MCF 10A (cell line): ENCODE results near the gene RMND5B. TPM values are rescaled to one million over a fixed set of nuclear protein-coding genes. Genes with fewer than 3 reads are reported as not detected.

Source experiments
- BruUV-seq: library from RNA; stranded (reverse); fragments of 400-500 nt; replicated peaks from 2 replicates; lab custom pipeline; 2021; lab: Mats Ljungman, UMichigan
- CTCF ChIA-PET: fragments of 300-600 bp; sonication (Branson Sonifier 250); formaldehyde crosslinking; extraction: SDS; loops from one replicate; lab custom pipeline; 2021; ENCODE audit warnings: antibody characterized with exemption, inconsistent platforms; lab: Yijun Ruan, JAX
- POLR2A ChIA-PET: fragments of 300-600, 350-650 bp; sonication (Branson Sonifier 250); formaldehyde crosslinking; extraction: SDS; loops from one replicate; lab custom pipeline; 2020; ENCODE audit warnings: antibody characterized with exemption, inconsistent platforms; lab: Yijun Ruan, JAX
- DNase-seq: peaks from one replicate; pipeline ENCODE4 v3.0.0-alpha.2; 2018; ENCODE audit not compliant: unreplicated experiment
- H3K27ac Mint-ChIP-seq: one replicate; pipeline ENCODE4 v1.8.0; 2022; ENCODE audit warnings: mild to moderate bottlenecking, low read depth, mixed read lengths; ENCODE audit not compliant: unreplicated experiment
- H3K27me3 Mint-ChIP-seq: one replicate; pipeline ENCODE4 v1.8.0; 2022; ENCODE audit warnings: mixed read lengths; ENCODE audit not compliant: insufficient read depth, unreplicated experiment
- H3K36me3 Mint-ChIP-seq: one replicate; pipeline ENCODE4 v1.8.0; 2022; ENCODE audit warnings: mild to moderate bottlenecking, moderate library complexity, mixed read lengths; ENCODE audit not compliant: insufficient read depth, unreplicated experiment
- H3K4me1 Mint-ChIP-seq: one replicate; pipeline ENCODE4 v1.8.0; 2022; ENCODE audit warnings: mixed read lengths; ENCODE audit not compliant: insufficient read depth, unreplicated experiment
- H3K4me3 Mint-ChIP-seq: one replicate; pipeline ENCODE4 v1.8.0; 2022; ENCODE audit warnings: mild to moderate bottlenecking, moderate library complexity, mixed read lengths; ENCODE audit not compliant: unreplicated experiment
- H3K9me3 Mint-ChIP-seq: one replicate; pipeline ENCODE4 v1.8.0; 2022; ENCODE audit warnings: mixed read lengths; ENCODE audit not compliant: unreplicated experiment
- intact Hi-C: fragments of 100-400 bp; cut with micrococcal nuclease; formaldehyde crosslinking; loops from 2 replicates; pipeline ENCODE4 v1.14.1; 2022
- total RNA-seq: library from RNA; stranded (reverse); gene quantifications from 2 replicates; pipeline ENCODE4 v1.2.3, GENCODE V29; 2022
- TF ChIP-seq, protein P1 (sequence below): fragments of 200-600 bp; IDR thresholded peaks from one replicate; pipeline ENCODE4 v1.8.0; 2022; ENCODE audit warnings: antibody characterized with exemption, mild to moderate bottlenecking; ENCODE audit not compliant: unreplicated experiment

RMND5B gene
- total RNA-seq, 1 experiment from 2014 or later, result 53.0 TPM

DNA sequence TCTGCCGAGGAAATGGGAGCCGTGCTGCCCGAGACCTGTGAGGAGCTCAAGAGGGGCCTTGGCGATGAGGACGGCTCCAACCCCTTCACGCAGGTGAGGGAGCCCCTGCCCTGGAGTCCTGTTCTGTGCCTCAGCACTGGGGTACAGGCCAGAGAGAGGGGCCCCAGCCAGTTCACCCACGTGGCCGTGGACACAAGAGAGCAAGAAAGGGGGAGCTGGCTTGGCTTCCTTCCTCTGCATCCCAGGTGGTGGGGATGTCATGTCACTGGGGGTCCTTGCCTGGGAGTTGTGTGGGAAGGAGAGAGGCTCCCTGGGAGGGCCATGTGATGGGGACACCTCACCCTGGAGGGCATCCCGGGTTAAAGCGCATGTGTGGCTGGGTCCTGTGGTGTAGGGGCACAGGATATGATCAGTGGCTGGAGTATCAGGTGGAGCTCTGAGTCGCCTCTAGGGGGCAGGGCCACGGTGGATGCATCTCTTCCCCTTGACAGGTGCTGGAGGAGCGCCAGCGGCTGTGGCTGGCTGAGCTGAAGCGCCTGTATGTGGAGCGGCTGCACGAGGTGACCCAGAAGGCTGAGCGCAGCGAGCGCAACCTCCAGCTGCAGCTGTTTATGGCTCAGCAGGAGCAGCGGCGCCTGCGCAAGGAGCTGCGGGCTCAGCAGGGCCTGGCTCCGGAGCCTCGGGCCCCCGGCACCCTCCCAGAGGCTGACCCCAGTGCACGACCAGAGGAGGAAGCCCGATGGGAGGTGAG is 10.0 kb upstream of the RMND5B start:
- TF ChIP-seq, protein P1, sequence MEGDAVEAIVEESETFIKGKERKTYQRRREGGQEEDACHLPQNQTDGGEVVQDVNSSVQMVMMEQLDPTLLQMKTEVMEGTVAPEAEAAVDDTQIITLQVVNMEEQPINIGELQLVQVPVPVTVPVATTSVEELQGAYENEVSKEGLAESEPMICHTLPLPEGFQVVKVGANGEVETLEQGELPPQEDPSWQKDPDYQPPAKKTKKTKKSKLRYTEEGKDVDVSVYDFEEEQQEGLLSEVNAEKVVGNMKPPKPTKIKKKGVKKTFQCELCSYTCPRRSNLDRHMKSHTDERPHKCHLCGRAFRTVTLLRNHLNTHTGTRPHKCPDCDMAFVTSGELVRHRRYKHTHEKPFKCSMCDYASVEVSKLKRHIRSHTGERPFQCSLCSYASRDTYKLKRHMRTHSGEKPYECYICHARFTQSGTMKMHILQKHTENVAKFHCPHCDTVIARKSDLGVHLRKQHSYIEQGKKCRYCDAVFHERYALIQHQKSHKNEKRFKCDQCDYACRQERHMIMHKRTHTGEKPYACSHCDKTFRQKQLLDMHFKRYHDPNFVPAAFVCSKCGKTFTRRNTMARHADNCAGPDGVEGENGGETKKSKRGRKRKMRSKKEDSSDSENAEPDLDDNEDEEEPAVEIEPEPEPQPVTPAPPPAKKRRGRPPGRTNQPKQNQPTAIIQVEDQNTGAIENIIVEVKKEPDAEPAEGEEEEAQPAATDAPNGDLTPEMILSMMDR, result peak; percentile 54
- ChIA-PET POLR2A (interaction anchor here (1.0 to 1.5 kb wide), 3 partner anchors 9 to 26 kb away, joined by 3 to 6 read pairs (median 3); partner anchors contain the start of gene RMND5B), CTCF (interaction anchor here (0.5 to 2.1 kb wide), 11 partner anchors 8 to 1827 kb away, joined by 3 to 8 read pairs (median 3); no protein-coding TSS in a partner anchor)
- H3K27me3 Mint-ChIP-seq, result peaks cover 13% of the 10 kb centered on the region
- no peaks in the 10 kb centered on the region for H3K36me3 Mint-ChIP-seq
- H3K27ac Mint-ChIP-seq, result no peak overlapping the region
- intact Hi-C loops, result no loop called here
- H3K4me3 Mint-ChIP-seq, result no peak overlapping the region
- no TSS peak for BruUV-seq
- H3K9me3 Mint-ChIP-seq, result no peaks in the 10 kb centered on the region
- peak; percentile 79 for DNase-seq
- peaks cover 5% of the 10 kb centered on the region for H3K4me1 Mint-ChIP-seq

DNA sequence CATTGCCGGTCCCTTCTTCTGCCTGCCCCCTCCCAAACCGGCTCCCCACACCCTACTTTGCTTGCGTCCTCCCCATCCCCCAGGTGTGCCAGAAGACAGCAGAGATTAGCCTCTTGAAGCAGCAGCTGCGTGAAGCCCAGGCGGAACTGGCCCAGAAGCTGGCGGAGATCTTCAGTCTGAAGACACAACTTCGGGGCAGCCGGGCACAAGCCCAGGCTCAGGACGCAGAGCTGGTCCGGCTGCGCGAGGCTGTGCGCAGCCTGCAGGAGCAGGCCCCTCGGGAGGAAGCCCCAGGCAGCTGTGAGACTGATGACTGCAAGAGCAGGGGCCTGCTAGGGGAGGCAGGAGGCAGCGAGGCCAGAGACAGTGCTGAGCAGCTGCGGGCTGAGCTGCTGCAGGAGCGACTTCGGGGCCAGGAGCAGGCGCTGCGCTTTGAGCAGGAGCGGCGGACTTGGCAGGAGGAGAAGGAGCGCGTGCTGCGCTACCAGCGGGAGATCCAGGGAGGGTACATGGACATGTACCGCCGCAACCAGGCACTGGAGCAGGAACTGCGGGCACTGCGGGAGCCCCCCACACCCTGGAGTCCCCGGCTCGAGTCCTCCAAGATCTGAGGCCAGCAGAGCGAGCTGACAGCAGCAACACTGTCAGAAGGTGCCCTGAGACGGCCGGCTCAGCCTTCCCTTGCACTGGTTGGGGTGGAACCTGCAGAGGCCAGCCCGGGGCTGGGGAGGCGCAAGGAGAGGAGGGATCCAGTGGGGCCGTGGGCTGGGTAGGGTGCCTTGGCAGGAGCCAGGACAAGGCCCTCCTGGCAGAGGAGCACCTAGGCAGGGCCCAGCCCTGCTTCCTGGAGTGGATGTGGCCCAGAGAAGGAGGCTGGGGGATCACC is 9.2 kb upstream of the RMND5B start:
- BruUV-seq, result no TSS peak
- H3K4me1 Mint-ChIP-seq, result peaks cover under 1% of the 10 kb centered on the region
- H3K9me3 Mint-ChIP-seq, result no peaks in the 10 kb centered on the region
- peaks cover 4% of the 10 kb centered on the region for H3K27me3 Mint-ChIP-seq
- H3K27ac Mint-ChIP-seq, result no peak overlapping the region
- CTCF ChIA-PET, result interaction anchor here (0.6 to 1.4 kb wide), 5 partner anchors 16 to 1828 kb away, joined by 3 to 4 read pairs (median 4); no protein-coding TSS in a partner anchor
- intact Hi-C loops, result no loop called here
- TF ChIP-seq, protein P1, result no peak
- no peak for DNase-seq
- no peak overlapping the region for H3K4me3 Mint-ChIP-seq
- POLR2A ChIA-PET, result interaction anchor here (1.0 to 1.5 kb wide), 3 partner anchors 8 to 25 kb away, joined by 3 to 6 read pairs (median 3); partner anchors contain the start of gene RMND5B
- H3K36me3 Mint-ChIP-seq, result no peaks in the 10 kb centered on the region

DNA sequence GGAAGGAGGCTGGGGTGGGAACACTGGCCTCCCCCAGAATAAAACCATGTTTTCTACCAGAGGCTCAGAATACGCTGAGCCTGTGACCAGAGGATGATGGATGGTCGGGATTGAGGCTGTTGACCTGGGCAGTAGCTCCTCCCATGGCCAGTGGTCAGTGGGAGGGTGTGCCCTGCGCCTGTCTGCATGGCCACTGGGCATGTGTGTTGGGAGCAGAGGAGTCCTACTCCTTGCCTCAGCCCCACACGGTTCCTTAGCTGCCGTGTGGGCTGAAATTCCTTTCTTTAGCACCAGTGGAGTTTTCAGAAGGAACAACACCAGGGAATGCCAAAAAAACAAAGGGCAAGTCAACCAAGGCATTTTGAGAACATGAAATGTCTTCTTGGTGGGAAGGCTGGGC is 8.5 kb upstream of the RMND5B start:
- H3K27ac Mint-ChIP-seq, result no peak overlapping the region
- TF ChIP-seq, protein P1, result no peak
- H3K9me3 Mint-ChIP-seq, result no peaks in the 10 kb centered on the region
- ChIA-PET POLR2A (no interaction called here), CTCF (interaction anchor here (0.7 to 3.1 kb wide), 4 partner anchors 15 to 168 kb away, joined by 3 to 11 read pairs (median 4); no protein-coding TSS in a partner anchor)
- no TSS peak for BruUV-seq
- no peaks in the 10 kb centered on the region for H3K4me1 Mint-ChIP-seq
- DNase-seq, result no peak
- no peak overlapping the region for H3K4me3 Mint-ChIP-seq
- intact Hi-C loops, result no loop called here
- no peaks in the 10 kb centered on the region for H3K36me3 Mint-ChIP-seq
- no peaks in the 10 kb centered on the region for H3K27me3 Mint-ChIP-seq
